Motor neuron (in vitro differentiated cells): ENCODE measurements around the gene PSMA1. TPM values are rescaled to one million over a fixed set of nuclear protein-coding genes. Genes with fewer than 3 reads are reported as not detected.

Experiments used
- ATAC-seq, 8 experiments: fragments of 200-7000 bp; cut with Tn5 transposase; replicated peaks in 6 of 8; 2 replicates each; pipeline ENCODE4 v1.8.0; 2021; ENCODE audit warnings: mild to moderate bottlenecking in 8 of 8, moderate library complexity in 8 of 8
- H3K27ac ChIP-seq, 2 donors: fragments of 250-450 bp; sonication (Bioruptor Pico); 2 replicates each; pipeline ENCODE4 v1.9.0; 2021; ENCODE audit warnings: antibody characterized with exemption in 2 of 2, mild to moderate bottlenecking in 2 of 2, moderate library complexity in 1 of 2
- H3K4me1 ChIP-seq, 2 donors: fragments of 250-450 bp; sonication (Bioruptor Pico); replicated peaks in 1 of 2; 2 replicates each; pipeline ENCODE4 v1.6.1; 2021; ENCODE audit warnings: antibody characterized with exemption in 2 of 2, mild to moderate bottlenecking in 2 of 2, moderate library complexity in 1 of 2
- H3K4me3 ChIP-seq, 5 donors: fragments of 250-450 bp; sonication (Bioruptor Pico); 2 replicates each; pipeline ENCODE4 v1.9.0; 2021; ENCODE audit warnings: antibody characterized with exemption in 5 of 5, mild to moderate bottlenecking in 5 of 5, moderate library complexity in 4 of 5
- WGBS, 10 experiments: fragments of 450-650 bp; shearing (Covaris generic); methylation state at CpG; one replicate each; pipeline ENCODE4 v1.0.0; 2022; 5-methylcytosine and 5-hydroxymethylcytosine counted together
- in situ Hi-C, 9 experiments: fragments of 400-800 bp; cut with MboI; loops; one replicate each; pipeline ENCODE4 v1.15.0; 2021; ENCODE audit warnings: low sequenced_read_pairs in 9 of 9, low pct_unique_long_range_greater_than_20kb in 2 of 9; ENCODE audit not compliant: unreplicated experiment in 9 of 9
- total RNA-seq, 8 experiments: library from RNA; unstranded; fragments of 300-600 nt; gene quantifications; 2 replicates each; pipeline versions ENCODE4 v1.2.3 to v1.2.4, GENCODE V29; 2022

Gene PSMA1
- total RNA-seq, 8 experiments from 2014 or later: 127 to 307 (median 166) TPM

DNA sequence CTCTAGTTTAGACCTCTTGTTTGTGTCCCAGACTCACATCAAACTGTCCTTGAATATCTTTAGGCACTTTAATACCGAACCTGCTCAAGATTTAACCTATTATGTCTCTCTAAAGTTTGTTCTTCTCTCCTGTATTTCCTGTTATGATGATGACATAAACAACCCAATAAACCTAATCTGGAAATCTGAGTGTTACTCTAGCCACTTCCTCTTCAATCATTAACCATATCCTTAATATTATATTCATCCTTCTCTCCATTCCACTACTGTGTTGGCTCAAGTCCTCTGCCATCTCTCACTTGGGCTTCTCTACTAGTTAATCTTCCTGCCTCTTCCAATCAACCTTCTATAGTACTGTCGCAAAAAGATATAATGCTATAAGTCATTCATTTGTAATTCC is 56.6 kb downstream of the PSMA1 start:
- Histone ChIP-seq H3K4me1 (no peaks in the 10 kb centered on the region), H3K4me3 (no peak overlapping the region), H3K27ac (no peak overlapping the region)
- 81 to 100% (median 100%) methylated on average over 1 to 2 of the region's 2 CpGs; no CpG with 5 or more reads in 1 of the 10 experiments for WGBS, 10 experiments
- in situ Hi-C loops: loop anchor here in 3 of 9 experiments (10.0 to 25.0 kb wide), 2 partner anchors 159 to 176 kb away; no protein-coding TSS in a partner anchor
- no peak for ATAC-seq

- H3K4me1 ChIP-seq: no peaks in the 10 kb centered on the region
- no peak overlapping the region for H3K4me3 ChIP-seq
- no peak overlapping the region for H3K27ac ChIP-seq
- ATAC-seq: no peak
- in situ Hi-C loops: loop anchor here in 3 of 9 experiments (10.0 to 25.0 kb wide), 2 partner anchors 155 to 173 kb away; no protein-coding TSS in a partner anchor
Measured at GRCh38 chr11:14460147-14460546, 60.0 kb downstream of the PSMA1 start.

- H3K27ac ChIP-seq: no peak overlapping the region
- WGBS, 10 experiments: 47 to 100% (median 94%) methylated on average over 2 to 3 of the region's 3 CpGs
- in situ Hi-C loops: loop anchor here in 2 of 9 experiments (25.0 kb wide), 1 partner anchor 171 kb away; no protein-coding TSS in a partner anchor
- H3K4me3 ChIP-seq: no peak overlapping the region
- H3K4me1 ChIP-seq: no peaks in the 10 kb centered on the region
- no peak for ATAC-seq
Measured at GRCh38 chr11:14458377-14458776, 61.8 kb downstream of the PSMA1 start.

DNA sequence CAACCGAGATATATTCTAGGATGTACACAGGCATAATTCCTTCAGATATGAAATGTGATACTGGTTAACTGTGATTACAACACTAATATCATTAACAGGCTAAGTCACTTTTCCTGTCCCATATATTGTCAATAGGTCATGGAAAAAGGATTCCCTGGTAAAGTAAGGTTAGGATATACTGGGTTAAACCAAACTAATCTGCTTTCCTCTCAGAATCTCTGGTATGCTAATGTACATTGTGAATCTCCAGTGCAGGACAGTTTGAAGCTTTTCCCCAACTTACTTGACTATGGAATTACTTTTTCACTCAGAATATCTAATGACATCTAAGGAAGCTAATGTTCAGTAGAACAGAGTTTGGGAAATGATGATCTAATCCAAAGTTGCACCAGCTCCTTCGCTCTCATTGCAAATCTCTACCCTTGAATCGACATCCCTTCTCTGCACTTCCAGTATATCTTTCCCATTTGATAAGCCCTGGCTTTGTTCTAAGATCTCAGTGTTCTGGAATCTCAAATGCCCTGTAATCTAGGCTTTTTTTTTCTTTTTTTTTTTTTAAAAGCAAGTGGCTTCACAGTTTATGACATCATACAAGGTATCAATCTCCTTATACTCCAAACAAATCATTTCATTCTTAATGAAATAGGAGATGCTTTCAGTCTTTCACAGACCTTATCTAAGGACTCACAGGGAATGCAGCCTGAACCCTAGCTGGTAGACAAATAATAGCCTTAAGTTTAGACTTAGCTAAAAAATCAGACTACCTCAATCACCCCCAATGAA is 64.3 kb downstream of the PSMA1 start:
- H3K27ac ChIP-seq: no peak overlapping the region
- 82 to 100% (median 94%) methylated on average over 1 to 3 of the region's 3 CpGs; no CpG with 5 or more reads in 1 of the 10 experiments for WGBS, 10 experiments
- in situ Hi-C loops: loop anchor here in 2 of 9 experiments (25.0 kb wide), 1 partner anchor 169 kb away; no protein-coding TSS in a partner anchor
- ATAC-seq: peak in 3 of 8 experiments; percentile 27 to 29 (median 27)
- H3K4me3 ChIP-seq: no peak overlapping the region
- no peaks in the 10 kb centered on the region for H3K4me1 ChIP-seq

Other genes with a start within 250 kb of the PSMA1 start
- 10 to 100 TPM; 12.8 to 58.0 (median 22.4) TPM for gene RRAS2, start 161.2 kb downstream of the PSMA1 start, total RNA-seq
- gene COPB1, start 20.6 kb downstream of the PSMA1 start, total RNA-seq: 100 to 1,000 TPM in 6 of 8 experiments, 10 to 100 TPM in 2; 88.7 to 175 (median 131) TPM
- gene PDE3B, start 123.4 kb upstream of the PSMA1 start, total RNA-seq: 10 to 100 TPM in 6 of 8 experiments, 1 to 10 TPM in 2; 3.3 to 52.9 (median 13.1) TPM